Astrocyte (in vitro differentiated cells and primary cell): ENCODE data around the gene IL17RE. TPM values are rescaled to one million over a fixed set of nuclear protein-coding genes. Genes with fewer than 3 reads are reported as not detected.

ENCODE experiments used
- DNase-seq: peaks from one replicate; pipeline ENCODE4 v3.0.0-alpha.2; 2010; ENCODE audit warnings: low read depth
- FAIRE-seq: peaks from 2 replicates; lab custom pipeline; 2011; peaks lifted over from hg19 to GRCh38; lab: Jason Lieb, UNC
- H2AFZ ChIP-seq: 2 replicates; pipeline ENCODE4 v1.6.0; 2012; ENCODE audit warnings: low read depth, low read length, inconsistent platforms
- H3K27ac ChIP-seq: 2 replicates; pipeline ENCODE4 v1.5.1; 2011; ENCODE audit warnings: low read depth, low read length, inconsistent platforms
- H3K27me3 ChIP-seq: 2 replicates; pipeline ENCODE4 v1.6.0; 2011; ENCODE audit warnings: low read length, inconsistent platforms; ENCODE audit not compliant: insufficient read depth
- H3K36me3 ChIP-seq: 2 replicates; pipeline ENCODE4 v1.5.1; 2011; ENCODE audit warnings: low read length, inconsistent platforms; ENCODE audit not compliant: insufficient read depth
- H3K4me1 ChIP-seq: 2 replicates; pipeline ENCODE4 v1.5.1; 2011; ENCODE audit warnings: low read length, inconsistent platforms; ENCODE audit not compliant: insufficient read depth
- H3K4me2 ChIP-seq: 2 replicates; pipeline ENCODE4 v1.6.0; 2012; ENCODE audit warnings: low read length, inconsistent platforms
- H3K4me3 ChIP-seq: 2 replicates; pipeline ENCODE4 v1.5.1; 2011; ENCODE audit warnings: low read depth, mild to moderate bottlenecking, low read length, inconsistent platforms; ENCODE audit not compliant: insufficient read depth
- H3K79me2 ChIP-seq: 2 replicates; pipeline ENCODE4 v1.6.0; 2012; ENCODE audit warnings: mild to moderate bottlenecking, low read length, inconsistent platforms; ENCODE audit not compliant: insufficient read depth
- H3K9ac ChIP-seq: 2 replicates; pipeline ENCODE4 v1.6.0; 2012; ENCODE audit warnings: mild to moderate bottlenecking, low read length, inconsistent platforms
- H3K9me3 ChIP-seq: 2 replicates; pipeline ENCODE4 v1.5.1; 2012; ENCODE audit warnings: low read depth, mild to moderate bottlenecking, low read length, inconsistent platforms; ENCODE audit not compliant: insufficient read depth
- H4K20me1 ChIP-seq: 2 replicates; pipeline ENCODE4 v1.6.0; 2012; ENCODE audit warnings: low read length, inconsistent platforms; ENCODE audit not compliant: insufficient read depth
- H3K27ac Mint-ChIP-seq: one replicate; pipeline ENCODE4 v1.8.0; 2021; ENCODE audit warnings: mild to moderate bottlenecking, mixed read lengths; ENCODE audit not compliant: unreplicated experiment
- H3K27me3 Mint-ChIP-seq: one replicate; pipeline ENCODE4 v1.8.0; 2021; ENCODE audit warnings: low read depth, mixed read lengths; ENCODE audit not compliant: unreplicated experiment
- H3K36me3 Mint-ChIP-seq: one replicate; pipeline ENCODE4 v1.8.0; 2021; ENCODE audit warnings: low read depth, mixed read lengths; ENCODE audit not compliant: unreplicated experiment
- H3K4me1 Mint-ChIP-seq: one replicate; pipeline ENCODE4 v1.8.0; 2021; ENCODE audit warnings: low read depth, mixed read lengths; ENCODE audit not compliant: unreplicated experiment
- H3K4me3 Mint-ChIP-seq: one replicate; pipeline ENCODE4 v1.8.0; 2021; ENCODE audit warnings: mild to moderate bottlenecking, moderate library complexity, mixed read lengths; ENCODE audit not compliant: unreplicated experiment
- H3K9me3 Mint-ChIP-seq: one replicate; pipeline ENCODE4 v1.8.0; 2021; ENCODE audit warnings: mild to moderate bottlenecking, mixed read lengths; ENCODE audit not compliant: unreplicated experiment
- CTCF ChIP-seq: IDR thresholded peaks from 2 replicates; pipeline ENCODE4 v1.5.1; 2011; ENCODE audit warnings: low read depth, mild to moderate bottlenecking, inconsistent platforms, low read length, moderate library complexity; ENCODE audit not compliant: insufficient read depth
- EZH2 ChIP-seq: IDR thresholded peaks from 2 replicates; pipeline ENCODE4 v1.6.1; 2012; ENCODE audit warnings: mild to moderate bottlenecking, low read length, inconsistent platforms; ENCODE audit not compliant: insufficient read depth
- total RNA-seq: library from RNA; stranded (reverse); gene quantifications from 2 replicates; pipeline ENCODE4 v1.2.1, GENCODE V29; 2021

Gene IL17RE
- total RNA-seq, 1 donor from 2014 or later, result 4.6 TPM

- Histone ChIP-seq H3K9ac (no peak overlapping the region), H3K36me3 (no peaks in the 10 kb centered on the region), H3K4me3 (no peak overlapping the region), H2AFZ (peak overlapping the region; percentile 67), H3K79me2 (no peaks in the 10 kb centered on the region), H3K27me3 (no peaks in the 10 kb centered on the region), H3K27ac (no peak overlapping the region), H3K4me1 (peaks cover 9% of the 10 kb centered on the region), H3K9me3 (no peaks in the 10 kb centered on the region), H3K4me2 (peak overlapping the region; percentile 62), H4K20me1 (no peaks in the 10 kb centered on the region)
- no peak for DNase-seq
- H3K27me3 Mint-ChIP-seq, result peaks cover 7% of the 10 kb centered on the region
- H3K36me3 Mint-ChIP-seq, result no peaks in the 10 kb centered on the region
- H3K4me3 Mint-ChIP-seq, result no peak overlapping the region
- no peak overlapping the region for H3K27ac Mint-ChIP-seq
- FAIRE-seq, result no peak
- H3K9me3 Mint-ChIP-seq, result no peaks in the 10 kb centered on the region
- no peak for TF ChIP-seq CTCF
- TF ChIP-seq EZH2, result no peak
- H3K4me1 Mint-ChIP-seq, result peaks cover 7% of the 10 kb centered on the region
Observed at GRCh38 chr3:9862391-9863057, 40.1 kb upstream of the IL17RE start.

GRCh38 chr3:9863058-9863772 is 39.4 kb upstream of the IL17RE start:
- no peak overlapping the region for H3K27ac ChIP-seq
- H4K20me1 ChIP-seq, result no peaks in the 10 kb centered on the region
- H3K4me2 ChIP-seq, result peak overlapping the region; percentile 62
- Mint-ChIP-seq H3K36me3 (no peaks in the 10 kb centered on the region), H3K27me3 (peaks cover 7% of the 10 kb centered on the region), H3K4me3 (no peak overlapping the region), H3K9me3 (no peaks in the 10 kb centered on the region), H3K27ac (no peak overlapping the region), H3K4me1 (peaks cover 7% of the 10 kb centered on the region)
- DNase-seq, result no peak
- no peak overlapping the region for H3K4me3 ChIP-seq
- H3K4me1 ChIP-seq, result peaks cover 9% of the 10 kb centered on the region
- no peak overlapping the region for H3K9ac ChIP-seq
- H3K27me3 ChIP-seq, result no peaks in the 10 kb centered on the region
- no peaks in the 10 kb centered on the region for H3K36me3 ChIP-seq
- H2AFZ ChIP-seq, result peak overlapping the region; percentile 67
- TF ChIP-seq CTCF (no peak), EZH2 (no peak)
- H3K79me2 ChIP-seq, result no peaks in the 10 kb centered on the region
- no peaks in the 10 kb centered on the region for H3K9me3 ChIP-seq
- FAIRE-seq, result no peak
